ENCODE results near the gene PTPRC. TPM values are rescaled to one million over a fixed set of nuclear protein-coding genes. Genes with fewer than 3 reads are reported as not detected.

The PTPRC gene
- total and polyA plus RNA-seq, 4 donors = 3.7 to 38.4 (median 8.5) TPM

GRCh38 chr1:198620951-198621824, 17.7 kb upstream of the PTPRC start:
- Histone ChIP-seq H3K36me3 (ENCODE audit: control insufficient read depth, insufficient read depth, low read length) (no peaks in the 10 kb centered on the region), H3K27me3 (ENCODE audit: control insufficient read depth, insufficient read depth, low read length) (no peaks in the 10 kb centered on the region), H3K27ac (ENCODE audit: low read depth, low read length) (no peak overlapping the region), H3K4me1 (ENCODE audit: control insufficient read depth, insufficient read depth, low read length) (no peaks in the 10 kb centered on the region), H3K9me3 (ENCODE audit: control insufficient read depth, insufficient read depth, low read length) (no peaks in the 10 kb centered on the region), H3K4me3 (ENCODE audit: low read depth, low read length) (no peak overlapping the region)
- DNase-seq (ENCODE audit: low read depth in 4 of 6, low spot score in 6 of 6) = no peak
- 83% methylated on average over 6 of the region's 10 CpGs for WGBS (ENCODE audit: insufficient coverage)

- no peak for DNase-seq (ENCODE audit: low read depth in 4 of 6, low spot score in 6 of 6)
- Histone ChIP-seq H3K4me1 (ENCODE audit: control insufficient read depth, insufficient read depth, low read length) (no peaks in the 10 kb centered on the region), H3K27me3 (ENCODE audit: control insufficient read depth, insufficient read depth, low read length) (no peaks in the 10 kb centered on the region), H3K4me3 (ENCODE audit: low read depth, low read length) (no peak overlapping the region), H3K27ac (ENCODE audit: low read depth, low read length) (no peak overlapping the region), H3K36me3 (ENCODE audit: control insufficient read depth, insufficient read depth, low read length) (no peaks in the 10 kb centered on the region), H3K9me3 (ENCODE audit: control insufficient read depth, insufficient read depth, low read length) (no peaks in the 10 kb centered on the region)
- WGBS (ENCODE audit: insufficient coverage) = no CpG with 5 or more reads among the region's 1 CpG
These were observed 16.8 kb upstream of the PTPRC start for GRCh38 chr1:198622001-198622400.

GRCh38 chr1:198623752-198624647, 14.8 kb upstream of the PTPRC start:
- Histone ChIP-seq H3K36me3 (ENCODE audit: control insufficient read depth, insufficient read depth, low read length) (no peaks in the 10 kb centered on the region), H3K9me3 (ENCODE audit: control insufficient read depth, insufficient read depth, low read length) (no peaks in the 10 kb centered on the region), H3K4me1 (ENCODE audit: control insufficient read depth, insufficient read depth, low read length) (no peaks in the 10 kb centered on the region), H3K4me3 (ENCODE audit: low read depth, low read length) (no peak overlapping the region), H3K27me3 (ENCODE audit: control insufficient read depth, insufficient read depth, low read length) (no peaks in the 10 kb centered on the region), H3K27ac (ENCODE audit: low read depth, low read length) (no peak overlapping the region)
- WGBS (ENCODE audit: insufficient coverage) = 60% methylated on average over 1 of the region's 4 CpGs
- DNase-seq (ENCODE audit: low read depth in 4 of 6, low spot score in 6 of 6) = no peak

- Histone ChIP-seq H3K9me3 (ENCODE audit: control insufficient read depth, insufficient read depth, low read length) (no peaks in the 10 kb centered on the region), H3K36me3 (ENCODE audit: control insufficient read depth, insufficient read depth, low read length) (no peaks in the 10 kb centered on the region), H3K27me3 (ENCODE audit: control insufficient read depth, insufficient read depth, low read length) (no peaks in the 10 kb centered on the region), H3K27ac (ENCODE audit: low read depth, low read length) (no peak overlapping the region), H3K4me1 (ENCODE audit: control insufficient read depth, insufficient read depth, low read length) (no peaks in the 10 kb centered on the region), H3K4me3 (ENCODE audit: low read depth, low read length) (no peak overlapping the region)
- no peak for DNase-seq (ENCODE audit: low read depth in 4 of 6, low spot score in 6 of 6)
- WGBS (ENCODE audit: insufficient coverage) = no CpG with 5 or more reads among the region's 1 CpG
These were observed 14.2 kb upstream of the PTPRC start for GRCh38 chr1:198624648-198624980.

GRCh38 chr1:198627436-198628066, 11.3 kb upstream of the PTPRC start:
- Histone ChIP-seq H3K27me3 (ENCODE audit: control insufficient read depth, insufficient read depth, low read length) (no peaks in the 10 kb centered on the region), H3K36me3 (ENCODE audit: control insufficient read depth, insufficient read depth, low read length) (no peaks in the 10 kb centered on the region), H3K27ac (ENCODE audit: low read depth, low read length) (no peak overlapping the region), H3K4me1 (ENCODE audit: control insufficient read depth, insufficient read depth, low read length) (no peaks in the 10 kb centered on the region), H3K4me3 (ENCODE audit: low read depth, low read length) (no peak overlapping the region), H3K9me3 (ENCODE audit: control insufficient read depth, insufficient read depth, low read length) (no peaks in the 10 kb centered on the region)
- 60% methylated on average over 1 of the region's 3 CpGs for WGBS (ENCODE audit: insufficient coverage)
- DNase-seq (ENCODE audit: low read depth in 4 of 6, low spot score in 6 of 6) = no peak

- H3K27ac ChIP-seq (ENCODE audit: low read depth, low read length) = no peak overlapping the region
- no peaks in the 10 kb centered on the region for H3K4me1 ChIP-seq (ENCODE audit: control insufficient read depth, insufficient read depth, low read length)
- no peak for DNase-seq (ENCODE audit: low read depth in 4 of 6, low spot score in 6 of 6)
These were observed 10.8 kb upstream of the PTPRC start for GRCh38 chr1:198628067-198628455.

GRCh38 chr1:198629610-198630009, 9.2 kb upstream of the PTPRC start:
- Histone ChIP-seq H3K27ac (ENCODE audit: low read depth, low read length) (no peak overlapping the region), H3K9me3 (ENCODE audit: control insufficient read depth, insufficient read depth, low read length) (no peaks in the 10 kb centered on the region), H3K4me3 (ENCODE audit: low read depth, low read length) (no peak overlapping the region), H3K27me3 (ENCODE audit: control insufficient read depth, insufficient read depth, low read length) (no peaks in the 10 kb centered on the region), H3K4me1 (ENCODE audit: control insufficient read depth, insufficient read depth, low read length) (no peaks in the 10 kb centered on the region), H3K36me3 (ENCODE audit: control insufficient read depth, insufficient read depth, low read length) (no peaks in the 10 kb centered on the region)
- no peak for DNase-seq (ENCODE audit: low read depth in 4 of 6, low spot score in 6 of 6)

More at GRCh38 chr1:198628067-198628455, 10.8 kb upstream of the PTPRC start:
- Histone ChIP-seq H3K9me3 (ENCODE audit: control insufficient read depth, insufficient read depth, low read length) (no peaks in the 10 kb centered on the region), H3K36me3 (ENCODE audit: control insufficient read depth, insufficient read depth, low read length) (no peaks in the 10 kb centered on the region), H3K27me3 (ENCODE audit: control insufficient read depth, insufficient read depth, low read length) (no peaks in the 10 kb centered on the region), H3K4me3 (ENCODE audit: low read depth, low read length) (no peak overlapping the region)

GRCh38 chr1:198630863-198631262, 8.0 kb upstream of the PTPRC start:
- Histone ChIP-seq H3K4me1 (ENCODE audit: control insufficient read depth, insufficient read depth, low read length) (no peaks in the 10 kb centered on the region), H3K27ac (ENCODE audit: low read depth, low read length) (no peak overlapping the region), H3K4me3 (ENCODE audit: low read depth, low read length) (no peak overlapping the region), H3K9me3 (ENCODE audit: control insufficient read depth, insufficient read depth, low read length) (no peaks in the 10 kb centered on the region), H3K36me3 (ENCODE audit: control insufficient read depth, insufficient read depth, low read length) (no peaks in the 10 kb centered on the region), H3K27me3 (ENCODE audit: control insufficient read depth, insufficient read depth, low read length) (no peaks in the 10 kb centered on the region)
- no peak for DNase-seq (ENCODE audit: low read depth in 4 of 6, low spot score in 6 of 6)
- WGBS (ENCODE audit: insufficient coverage) = no CpG with 5 or more reads among the region's 1 CpG

GRCh38 chr1:198631292-198631691, 7.5 kb upstream of the PTPRC start:
- no peak overlapping the region for H3K27ac ChIP-seq (ENCODE audit: low read depth, low read length)
- no peaks in the 10 kb centered on the region for H3K27me3 ChIP-seq (ENCODE audit: control insufficient read depth, insufficient read depth, low read length)
- no CpG with 5 or more reads among the region's 1 CpG for WGBS (ENCODE audit: insufficient coverage)
- DNase-seq (ENCODE audit: low read depth in 4 of 6, low spot score in 6 of 6) = no peak
- H3K36me3 ChIP-seq (ENCODE audit: control insufficient read depth, insufficient read depth, low read length) = no peaks in the 10 kb centered on the region
- H3K9me3 ChIP-seq (ENCODE audit: control insufficient read depth, insufficient read depth, low read length) = no peaks in the 10 kb centered on the region
- no peak overlapping the region for H3K4me3 ChIP-seq (ENCODE audit: low read depth, low read length)
- H3K4me1 ChIP-seq (ENCODE audit: control insufficient read depth, insufficient read depth, low read length) = no peaks in the 10 kb centered on the region
